Endodermal cell (in vitro differentiated cells): ENCODE data around the gene CRISP1. TPM values are rescaled to one million over a fixed set of nuclear protein-coding genes. Genes with fewer than 3 reads are reported as not detected.
A peak's percentile ranks its signal among the peaks of the same experiment; 100 is the strongest.

Experiments used
- DNase-seq: peaks from one replicate; pipeline ENCODE4 v3.0.0-alpha.2; 2017
- H3K27ac ChIP-seq: 2 replicates; pipeline ENCODE4 v1.5.1; 2013; ENCODE audit warnings: mild to moderate bottlenecking, low read depth, low read length, moderate library complexity
- H3K27me3 ChIP-seq: 2 replicates; pipeline ENCODE4 v1.6.1; 2013; ENCODE audit warnings: mild to moderate bottlenecking, low read length, moderate library complexity; ENCODE audit not compliant: insufficient read depth, control insufficient read depth, poor library complexity, severe bottlenecking
- H3K36me3 ChIP-seq: 2 replicates; pipeline ENCODE4 v1.7.0; 2013; ENCODE audit warnings: mild to moderate bottlenecking, low read length, moderate library complexity; ENCODE audit not compliant: control insufficient read depth, insufficient read depth
- H3K4me1 ChIP-seq: one replicate; pipeline ENCODE4 v1.7.0; 2013; ENCODE audit warnings: low read length; ENCODE audit not compliant: control insufficient read depth, insufficient read depth
- H3K4me3 ChIP-seq: 2 replicates; pipeline ENCODE4 v1.5.1; 2013; ENCODE audit warnings: mild to moderate bottlenecking, low read length, moderate library complexity
- H3K9ac ChIP-seq: 2 replicates; pipeline ENCODE4 v1.6.1; 2013; ENCODE audit warnings: mild to moderate bottlenecking, low read length, moderate library complexity; ENCODE audit not compliant: poor library complexity, severe bottlenecking; ENCODE audit errors: extremely low read depth
- H3K9me3 ChIP-seq: 2 replicates; pipeline ENCODE4 v1.6.1; 2013; ENCODE audit warnings: mild to moderate bottlenecking, low read length, moderate library complexity; ENCODE audit not compliant: control insufficient read depth
- H3K27ac Mint-ChIP-seq: 2 replicates; pipeline ENCODE4 v1.8.0; 2020; ENCODE audit warnings: mixed read lengths
- H3K27me3 Mint-ChIP-seq: 2 replicates; pipeline ENCODE4 v1.8.0; 2021; ENCODE audit warnings: mild to moderate bottlenecking, mixed read lengths; ENCODE audit not compliant: insufficient read depth
- H3K36me3 Mint-ChIP-seq: 2 replicates; pipeline ENCODE4 v1.8.0; 2020; ENCODE audit warnings: low read depth, mixed read lengths
- H3K4me1 Mint-ChIP-seq: 2 replicates; pipeline ENCODE4 v1.8.0; 2020; ENCODE audit warnings: mixed read lengths
- H3K4me3 Mint-ChIP-seq: 2 replicates; pipeline ENCODE4 v1.8.0; 2020; ENCODE audit warnings: mild to moderate bottlenecking, moderate library complexity, mixed read lengths
- H3K9me3 Mint-ChIP-seq: 2 replicates; pipeline ENCODE4 v1.8.0; 2020; ENCODE audit warnings: mild to moderate bottlenecking, mixed read lengths
- WGBS, 2 experiments: methylation state at CpG; one replicate each; pipeline versions ENCODE4 v1.1.5 to v1.1.7; 2013; ENCODE audit warnings: missing lambda C conversion rate in 2 of 2, mixed read lengths in 1 of 2; ENCODE audit not compliant: insufficient coverage in 1 of 2, insufficient read length in 1 of 2; 5-methylcytosine and 5-hydroxymethylcytosine counted together
- long read RNA-seq, 4 experiments: library from polyadenylated mRNA in 2 of 4; library from RNA in 1 of 4; library from capped mRNA in 1 of 4; stranded (forward) in 3 of 4; unstranded in 1 of 4; transcript quantifications; one replicate each; pipeline ENCODE4 v2.0.0, GENCODE V29; 2020 to 2021; ENCODE audit warnings: inconsistent platforms in 1 of 4
- polyA plus RNA-seq, 2 experiments: library from polyadenylated mRNA; stranded (reverse); fragments of 50-300 nt; gene quantifications; one replicate each; pipeline ENCODE4 v1.2.3, GENCODE V29; 2013
- total RNA-seq, 2 donors: library from RNA; stranded (reverse); fragmentation: NEBNext Ultra II Directional in 1 of 2; extraction: Animal tissue kit (Norgen Biotek cat#: 25700) in 1 of 2; gene quantifications; 2 replicates in 1 of 2; 3 replicates in 1 of 2; pipeline ENCODE4 v1.2.1, GENCODE V29; 2021
- TF ChIP-seq, protein P1 (sequence below): fragments of 200-600 bp; sonication (generic); conservative IDR thresholded peaks from 2 replicates; pipeline ENCODE4 v1.5.0; 2021; ENCODE audit warnings: antibody characterized with exemption, mild to moderate bottlenecking

CRISP1 gene, protein sequence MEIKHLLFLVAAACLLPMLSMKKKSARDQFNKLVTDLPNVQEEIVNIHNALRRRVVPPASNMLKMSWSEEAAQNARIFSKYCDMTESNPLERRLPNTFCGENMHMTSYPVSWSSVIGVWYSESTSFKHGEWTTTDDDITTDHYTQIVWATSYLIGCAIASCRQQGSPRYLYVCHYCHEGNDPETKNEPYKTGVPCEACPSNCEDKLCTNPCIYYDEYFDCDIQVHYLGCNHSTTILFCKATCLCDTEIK
- not detected for total RNA-seq
- not detected for polyA plus RNA-seq (2013, experiment 1 of 2)
- not detected for polyA plus RNA-seq (2013, experiment 2 of 2)
- long read RNA-seq, experiment 1: 0 reads
- long read RNA-seq, experiment 2: 0 reads
- long read RNA-seq, experiment 3: 0 reads
- long read RNA-seq, experiment 4: 0 reads

DNA sequence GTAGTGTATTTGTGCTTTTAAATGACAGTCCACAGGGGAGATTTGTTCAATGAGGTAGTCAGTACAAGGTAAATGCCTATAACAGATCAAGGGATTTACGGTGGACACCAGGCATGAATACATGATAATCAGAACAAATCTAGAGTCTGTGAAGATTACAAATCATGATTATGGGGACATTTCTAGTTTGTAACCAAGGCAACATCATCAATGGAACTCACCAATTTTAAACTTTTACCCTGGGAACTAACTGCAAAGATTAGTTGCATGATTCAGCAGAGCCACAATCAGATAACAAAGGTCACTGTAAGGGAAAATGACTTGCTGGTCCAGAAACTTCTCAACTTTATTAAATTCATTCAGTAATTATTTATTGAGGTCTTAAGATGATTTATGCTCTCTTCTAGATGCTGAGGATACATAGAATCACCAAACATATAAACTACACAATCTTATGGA, at the start of gene CRISP1:
Gene CRISP1, minus strand, starts transcription at position 51 of the 459 bp plus-strand sequence. CDS start 9,135 bp downstream, outside the sequence.
- peaks cover 19% of the 10 kb centered on the region for H3K9me3 Mint-ChIP-seq
- H3K4me1 Mint-ChIP-seq: peaks cover 18% of the 10 kb centered on the region
- H3K27ac Mint-ChIP-seq: no peak within 1 kb of the TSS
- TF ChIP-seq, protein P1, sequence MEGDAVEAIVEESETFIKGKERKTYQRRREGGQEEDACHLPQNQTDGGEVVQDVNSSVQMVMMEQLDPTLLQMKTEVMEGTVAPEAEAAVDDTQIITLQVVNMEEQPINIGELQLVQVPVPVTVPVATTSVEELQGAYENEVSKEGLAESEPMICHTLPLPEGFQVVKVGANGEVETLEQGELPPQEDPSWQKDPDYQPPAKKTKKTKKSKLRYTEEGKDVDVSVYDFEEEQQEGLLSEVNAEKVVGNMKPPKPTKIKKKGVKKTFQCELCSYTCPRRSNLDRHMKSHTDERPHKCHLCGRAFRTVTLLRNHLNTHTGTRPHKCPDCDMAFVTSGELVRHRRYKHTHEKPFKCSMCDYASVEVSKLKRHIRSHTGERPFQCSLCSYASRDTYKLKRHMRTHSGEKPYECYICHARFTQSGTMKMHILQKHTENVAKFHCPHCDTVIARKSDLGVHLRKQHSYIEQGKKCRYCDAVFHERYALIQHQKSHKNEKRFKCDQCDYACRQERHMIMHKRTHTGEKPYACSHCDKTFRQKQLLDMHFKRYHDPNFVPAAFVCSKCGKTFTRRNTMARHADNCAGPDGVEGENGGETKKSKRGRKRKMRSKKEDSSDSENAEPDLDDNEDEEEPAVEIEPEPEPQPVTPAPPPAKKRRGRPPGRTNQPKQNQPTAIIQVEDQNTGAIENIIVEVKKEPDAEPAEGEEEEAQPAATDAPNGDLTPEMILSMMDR: no peak
- H3K4me1 ChIP-seq: peaks cover 9% of the 10 kb centered on the region
- no peak within 1 kb of the TSS for H3K4me3 ChIP-seq
- no peaks in the 10 kb centered on the region for H3K36me3 Mint-ChIP-seq
- no peak within 1 kb of the TSS for H3K27ac ChIP-seq
- peaks cover 5% of the 10 kb centered on the region for H3K27me3 ChIP-seq
- DNase-seq: no peak
- no peaks in the 10 kb centered on the region for H3K36me3 ChIP-seq
- H3K9me3 ChIP-seq: peaks cover 18% of the 10 kb centered on the region
- H3K27me3 Mint-ChIP-seq: peaks cover 4% of the 10 kb centered on the region
- no peak within 1 kb of the TSS for H3K9ac ChIP-seq
- WGBS, 2 experiments: 85 to 100% methylated on average over 1 of the region's 1 CpG
- no peak within 1 kb of the TSS for H3K4me3 Mint-ChIP-seq

DNA sequence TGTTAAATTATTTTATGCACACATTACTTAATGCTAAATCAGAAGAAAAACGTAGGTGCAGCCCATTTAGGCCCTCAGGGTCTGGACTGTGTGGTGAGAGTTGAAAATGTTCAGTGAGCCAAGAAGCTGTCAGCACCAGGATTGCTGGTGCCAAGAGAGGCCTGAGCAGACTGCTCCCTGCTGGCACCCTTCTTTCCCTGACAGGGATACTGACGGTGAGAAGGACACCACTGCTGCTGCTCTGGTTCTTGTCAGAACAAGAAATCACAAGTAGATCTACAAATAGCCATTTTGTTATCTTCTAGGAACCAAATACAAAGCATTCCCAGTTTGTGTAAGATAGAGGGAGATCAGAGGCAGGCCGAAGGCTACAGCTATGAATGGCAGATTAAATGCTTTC, 48.7 kb upstream of the CRISP1 start:
- Mint-ChIP-seq H3K4me1 (peaks cover 62% of the 10 kb centered on the region), H3K4me3 (peak overlapping the region; percentile 11), H3K27me3 (no peaks in the 10 kb centered on the region), H3K36me3 (no peaks in the 10 kb centered on the region), H3K9me3 (no peaks in the 10 kb centered on the region), H3K27ac (peak overlapping the region; percentile 38)
- H3K27me3 ChIP-seq: no peaks in the 10 kb centered on the region
- H3K27ac ChIP-seq: no peak overlapping the region
- no peak overlapping the region for H3K9ac ChIP-seq
- H3K4me1 ChIP-seq: peaks cover 4% of the 10 kb centered on the region
- WGBS, 2 experiments: 32% methylated on average over 2 of the region's 3 CpGs; no CpG with 5 or more reads in 1 of the 2 experiments
- TF ChIP-seq, protein P1: peak; percentile 52
- H3K4me3 ChIP-seq: no peak overlapping the region
- no peaks in the 10 kb centered on the region for H3K36me3 ChIP-seq
- peak; percentile 77 for DNase-seq
- H3K9me3 ChIP-seq: no peaks in the 10 kb centered on the region

DNA sequence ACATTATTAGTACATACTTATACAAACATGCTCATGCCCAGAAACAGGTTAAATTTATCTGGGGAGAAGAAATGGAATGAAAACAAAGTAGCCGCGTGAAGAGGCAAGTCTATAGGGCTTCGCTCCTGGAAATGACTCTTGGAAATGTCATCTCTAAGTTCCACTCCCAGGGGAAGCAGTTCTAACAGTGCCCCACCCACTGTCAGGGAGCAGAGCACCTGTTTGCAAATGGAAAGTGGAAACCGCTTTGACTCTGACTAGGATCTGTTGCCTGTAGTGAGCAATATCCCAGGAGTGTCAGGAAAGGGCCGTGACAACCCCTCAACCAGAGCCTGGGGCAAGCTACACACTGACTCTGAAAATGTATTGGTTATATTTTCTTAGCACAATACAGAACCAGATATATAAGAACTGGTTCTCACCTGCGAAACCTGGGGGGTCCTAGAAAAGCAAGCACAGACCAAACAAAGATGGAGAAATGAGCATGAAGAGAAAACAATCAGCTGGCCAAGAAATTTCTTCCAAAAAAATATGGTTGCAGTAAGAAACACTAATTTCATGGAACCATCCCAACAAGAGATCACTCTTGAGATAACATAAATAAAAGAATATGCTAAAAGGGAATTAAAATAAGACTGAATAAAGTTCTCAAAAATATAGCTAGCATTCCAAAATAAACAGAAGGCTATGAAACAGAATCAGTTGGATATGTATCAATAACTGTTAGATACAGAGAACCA, 47.5 kb upstream of the CRISP1 start:
- DNase-seq: peak; percentile 54
- Mint-ChIP-seq H3K4me1 (peaks cover 61% of the 10 kb centered on the region), H3K9me3 (no peaks in the 10 kb centered on the region), H3K27ac (no peak overlapping the region), H3K27me3 (no peaks in the 10 kb centered on the region), H3K4me3 (no peak overlapping the region), H3K36me3 (no peaks in the 10 kb centered on the region)
- no peak overlapping the region for H3K4me3 ChIP-seq
- H3K4me1 ChIP-seq: peaks cover 4% of the 10 kb centered on the region
- 77% methylated on average over 6 of the region's 6 CpGs; no CpG with 5 or more reads in 1 of the 2 experiments for WGBS, 2 experiments
- H3K36me3 ChIP-seq: no peaks in the 10 kb centered on the region
- no peaks in the 10 kb centered on the region for H3K9me3 ChIP-seq
- H3K27ac ChIP-seq: no peak overlapping the region
- H3K27me3 ChIP-seq: no peaks in the 10 kb centered on the region
- TF ChIP-seq, protein P1: no peak
- no peak overlapping the region for H3K9ac ChIP-seq
